GM21515 (cell line): ENCODE results near the gene QSOX2.

ENCODE experiments used
- ATAC-seq: cut with Tn5 transposase; IDR thresholded peaks from one replicate; pipeline ENCODE4 v1.9.1; 2021; ENCODE audit not compliant: unreplicated experiment

Gene QSOX2

GRCh38 chr9:136283291-136284235 lies 38.0 kb upstream of the QSOX2 start:
- ATAC-seq = no peak

- ATAC-seq = no peak
Observed at GRCh38 chr9:136282272-136282861, 36.8 kb upstream of the QSOX2 start.

- ATAC-seq = no peak
Observed at GRCh38 chr9:136281421-136282271, 36.0 kb upstream of the QSOX2 start.

DNA sequence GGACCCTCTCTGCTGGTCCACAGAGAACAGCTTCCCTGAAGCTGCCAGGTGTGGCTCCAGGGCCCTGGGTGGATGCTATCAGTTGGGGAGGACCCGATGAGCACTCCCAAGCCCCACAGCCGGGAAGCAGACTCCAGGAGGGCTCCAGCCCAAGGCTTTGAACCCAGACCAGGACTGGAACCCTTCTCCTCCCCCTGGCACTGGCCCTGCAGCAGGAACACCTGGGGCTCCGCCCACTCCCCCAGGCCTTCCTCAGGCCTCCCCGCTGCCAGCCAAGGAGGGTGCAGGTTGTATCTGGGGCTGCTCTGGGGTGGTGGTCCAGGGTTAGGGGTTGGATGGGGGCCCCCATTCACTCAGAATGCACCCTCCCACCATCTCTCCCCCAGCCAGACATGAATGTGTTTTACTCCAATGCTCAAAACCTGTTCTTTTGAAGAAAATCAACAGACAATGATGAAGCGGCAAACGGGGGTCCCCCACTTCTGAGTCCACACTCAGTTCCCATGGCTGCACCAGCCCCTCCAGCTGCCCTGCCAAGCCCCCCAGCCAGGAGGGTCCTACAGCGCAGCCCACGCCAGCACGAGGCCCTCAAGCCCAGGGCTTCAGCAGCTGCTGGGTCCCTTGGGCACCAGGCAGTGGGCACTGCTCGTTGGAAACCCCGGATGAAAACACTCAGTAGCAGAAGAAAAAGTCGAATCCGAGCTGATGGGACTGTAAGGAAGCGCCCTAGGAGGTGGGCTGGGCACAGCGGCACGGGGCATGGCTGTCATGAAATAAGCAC lies 35.1 kb upstream of the QSOX2 start:
- no peak for ATAC-seq

- no peak for ATAC-seq
Observed at GRCh38 chr9:136279471-136279870, 33.9 kb upstream of the QSOX2 start.

DNA sequence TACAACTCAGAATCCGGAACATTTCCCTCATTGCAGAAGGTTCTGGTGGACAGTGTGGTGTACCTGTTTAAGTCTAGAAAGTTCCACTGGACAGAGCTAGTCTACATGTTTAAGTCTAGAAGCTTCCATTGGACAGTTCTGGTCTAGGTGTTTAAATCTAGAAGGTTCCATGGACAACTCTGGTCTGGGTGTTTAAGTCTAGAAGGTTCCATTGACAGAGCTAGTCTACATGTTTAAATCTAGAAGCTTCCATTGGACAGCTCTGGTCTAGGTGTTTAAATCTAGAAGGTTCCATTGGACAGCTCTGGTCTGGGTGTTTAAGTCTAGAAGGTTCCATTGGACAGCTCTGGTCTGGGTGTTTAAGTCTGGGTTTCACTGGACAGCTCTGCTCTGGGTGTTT lies 33.3 kb upstream of the QSOX2 start:
- no peak for ATAC-seq

DNA sequence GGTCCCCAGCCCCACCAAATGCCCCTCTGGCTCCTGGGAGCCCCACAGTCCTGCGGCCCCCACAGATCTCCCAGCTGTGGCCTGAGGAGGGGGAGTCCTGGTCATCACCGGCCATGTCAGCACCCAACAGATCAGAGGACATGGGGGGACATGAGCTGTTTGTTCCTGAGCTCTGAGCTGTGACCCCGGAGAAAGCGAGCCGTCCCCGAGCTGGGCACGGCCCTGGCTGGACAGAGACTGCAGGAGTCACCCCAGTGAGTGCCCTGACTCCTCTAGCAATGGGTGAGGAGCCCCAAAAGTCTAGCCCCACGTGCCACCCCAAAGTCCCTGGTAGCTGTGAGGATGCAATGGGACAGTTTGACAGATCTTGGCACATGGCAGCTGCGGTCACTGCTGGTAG lies 32.6 kb upstream of the QSOX2 start:
- no peak for ATAC-seq

GRCh38 chr9:136277746-136278145 lies 32.1 kb upstream of the QSOX2 start:
- ATAC-seq = no peak

GRCh38 chr9:136276716-136277115 lies 31.1 kb upstream of the QSOX2 start:
- no peak for ATAC-seq

DNA sequence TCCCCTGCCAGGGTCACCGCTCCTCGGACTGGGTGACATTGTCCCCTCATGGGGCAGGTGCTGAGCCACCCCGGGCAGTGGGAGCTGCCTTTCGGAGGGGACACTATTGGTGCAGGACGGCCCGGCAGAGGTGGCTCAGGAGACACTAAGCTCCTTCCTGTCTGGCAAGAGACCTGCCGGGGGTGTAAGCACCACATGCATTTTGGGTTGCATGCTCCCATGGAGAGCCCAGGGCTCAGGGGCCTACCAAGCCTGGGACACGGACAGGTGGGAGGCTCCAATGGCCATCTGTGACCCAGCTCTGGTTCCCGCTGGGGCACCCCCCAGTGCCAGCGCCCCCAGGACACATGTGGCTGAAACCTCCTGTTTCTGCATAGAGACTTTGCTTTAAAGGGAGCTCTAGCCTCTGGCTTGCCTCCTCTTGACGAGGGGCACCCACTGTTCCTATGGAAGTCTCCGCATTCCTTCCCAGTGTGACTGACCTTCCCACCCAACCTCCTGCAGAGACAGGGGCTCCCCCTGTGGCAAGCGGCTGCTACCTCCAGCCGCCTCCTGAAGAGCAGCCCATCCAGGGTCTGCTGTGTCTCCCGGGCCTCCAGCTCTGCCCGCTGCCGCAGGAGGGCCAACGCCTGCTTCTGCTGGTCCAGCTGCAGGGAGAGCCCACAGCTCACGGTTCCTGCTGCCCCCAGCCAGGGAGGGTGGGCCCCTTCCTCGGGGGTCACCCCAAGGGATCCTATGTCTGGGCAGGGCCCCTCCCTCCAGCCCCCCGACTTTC lies 30.2 kb upstream of the QSOX2 start:
- no peak for ATAC-seq

DNA sequence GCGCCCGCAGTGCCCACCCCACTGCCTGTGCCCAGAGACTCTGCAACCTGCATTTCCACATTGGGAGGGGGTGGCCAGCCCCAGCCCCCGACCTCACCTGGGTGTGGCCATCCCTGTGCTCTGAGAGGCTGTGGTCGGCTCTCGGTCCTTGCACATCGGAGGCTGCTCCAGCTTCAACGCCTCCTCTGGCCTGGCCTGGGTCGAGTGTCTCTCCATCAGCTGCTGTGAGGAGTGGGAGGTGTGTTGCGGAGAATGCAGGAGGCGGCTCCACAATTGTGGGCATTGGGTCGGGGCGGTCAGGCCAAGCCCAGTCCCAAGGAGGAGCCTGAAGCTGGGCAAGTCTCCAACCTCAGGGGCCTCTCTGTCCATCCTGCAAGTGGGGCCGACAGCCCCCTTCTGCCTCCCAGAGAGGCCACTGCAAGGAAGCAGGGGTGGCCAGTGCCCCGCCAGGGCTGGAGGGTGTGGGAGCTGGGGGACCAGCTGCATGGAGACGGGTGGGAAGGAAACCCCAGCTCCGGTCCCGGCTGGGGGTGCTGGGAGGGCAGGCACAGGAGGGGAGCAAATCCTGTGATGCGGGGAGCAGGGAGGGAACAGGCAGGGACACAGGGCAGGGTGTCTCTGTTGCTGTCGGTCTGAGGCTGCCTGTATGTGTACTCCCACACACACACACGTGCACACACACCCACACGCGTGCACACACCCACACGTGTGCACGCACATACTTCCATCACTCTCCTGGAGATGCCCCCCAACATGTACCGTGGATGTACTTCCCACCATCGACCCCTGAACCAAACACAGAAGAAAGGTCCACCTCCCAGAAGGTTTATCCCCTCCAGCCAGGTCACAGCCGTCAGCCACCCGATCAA lies 29.4 kb upstream of the QSOX2 start:
- ATAC-seq = no peak

- no peak for ATAC-seq
Observed at GRCh38 chr9:136273921-136274785, 28.5 kb upstream of the QSOX2 start.

GRCh38 chr9:136273244-136273865 lies 27.7 kb upstream of the QSOX2 start:
- no peak for ATAC-seq

GRCh38 chr9:136270173-136270705 lies 24.6 kb upstream of the QSOX2 start:
- no peak for ATAC-seq

DNA sequence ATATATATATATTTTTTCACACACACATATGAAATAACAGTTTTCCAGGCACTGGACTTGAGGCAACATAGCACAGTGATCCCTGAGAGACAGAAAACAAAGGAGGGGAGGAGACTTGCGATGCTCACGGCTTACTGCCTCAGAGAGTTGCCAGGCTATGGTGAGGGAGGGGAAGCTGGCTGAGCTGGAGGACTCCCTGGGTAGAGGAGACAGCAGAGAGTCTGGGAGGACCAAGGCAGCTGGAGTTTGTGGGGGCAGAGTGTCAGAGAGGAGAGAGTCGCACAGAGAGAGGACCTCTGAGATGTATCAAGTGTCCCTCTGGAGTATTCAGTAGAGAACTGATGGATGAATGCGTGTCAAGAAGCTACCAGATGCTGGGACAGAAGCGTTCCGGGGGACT lies 23.1 kb upstream of the QSOX2 start:
- ATAC-seq = no peak

- ATAC-seq = no peak
Observed at GRCh38 chr9:136268318-136268717, 22.7 kb upstream of the QSOX2 start.
